ENCODE results near the gene SORBS1.
A peak's percentile ranks its signal among the peaks of the same experiment; 100 is the strongest.

Gene SORBS1

GRCh38 chr10:95440038-95440725, 121.0 kb downstream of the SORBS1 start:
- DNase-seq (ENCODE audit: low read depth, low spot score): no peak

GRCh38 chr10:95438781-95439180, 122.4 kb downstream of the SORBS1 start:
- no peak for DNase-seq (ENCODE audit: low read depth, low spot score)

- DNase-seq (ENCODE audit: low read depth, low spot score): no peak
Measured at GRCh38 chr10:95437669-95438068, 123.5 kb downstream of the SORBS1 start.

GRCh38 chr10:95435548-95436279, 125.5 kb downstream of the SORBS1 start:
- DNase-seq (ENCODE audit: low read depth, low spot score): no peak

GRCh38 chr10:95434583-95434982, 126.6 kb downstream of the SORBS1 start:
- DNase-seq (ENCODE audit: low read depth, low spot score): no peak

GRCh38 chr10:95431900-95432342, 129.2 kb downstream of the SORBS1 start:
- DNase-seq (ENCODE audit: low read depth, low spot score): peak; percentile 56

- DNase-seq (ENCODE audit: low read depth, low spot score): peak; percentile 85
Measured at GRCh38 chr10:95430231-95430951, 130.8 kb downstream of the SORBS1 start.

GRCh38 chr10:95429639-95430038, 131.5 kb downstream of the SORBS1 start:
- DNase-seq (ENCODE audit: low read depth, low spot score): no peak

- no peak for DNase-seq (ENCODE audit: low read depth, low spot score)
Measured at GRCh38 chr10:95428701-95429100, 132.5 kb downstream of the SORBS1 start.

- DNase-seq (ENCODE audit: low read depth, low spot score): no peak
Measured at GRCh38 chr10:95426482-95426881, 134.7 kb downstream of the SORBS1 start.

GRCh38 chr10:95425592-95426465, 135.3 kb downstream of the SORBS1 start:
- no peak for DNase-seq (ENCODE audit: low read depth, low spot score)

GRCh38 chr10:95423164-95424005, 137.8 kb downstream of the SORBS1 start:
- no peak for DNase-seq (ENCODE audit: low read depth, low spot score)

- no peak for DNase-seq (ENCODE audit: low read depth, low spot score)
Measured at GRCh38 chr10:95422233-95422632, 138.9 kb downstream of the SORBS1 start.

- DNase-seq (ENCODE audit: low read depth, low spot score): no peak
Measured at GRCh38 chr10:95421782-95422181, 139.4 kb downstream of the SORBS1 start.

- peak; percentile 33 for DNase-seq (ENCODE audit: low read depth, low spot score)
Measured at GRCh38 chr10:95419399-95419798, 141.8 kb downstream of the SORBS1 start.

GRCh38 chr10:95416973-95417372, 144.2 kb downstream of the SORBS1 start:
- DNase-seq (ENCODE audit: low read depth, low spot score): no peak

- no peak for DNase-seq (ENCODE audit: low read depth, low spot score)
Measured at GRCh38 chr10:95416270-95416669, 144.9 kb downstream of the SORBS1 start.

GRCh38 chr10:95415621-95416031, 145.5 kb downstream of the SORBS1 start:
- DNase-seq (ENCODE audit: low read depth, low spot score): peak; percentile 44

- no peak for DNase-seq (ENCODE audit: low read depth, low spot score)
Measured at GRCh38 chr10:95414844-95415485, 146.2 kb downstream of the SORBS1 start.
